Liver (tissue), 3 donors: Measurements from ENCODE around the gene CIB1.

Experiments
- JUND ChIP-seq, 2 donors: IDR thresholded peaks; 2 replicates each; pipeline ENCODE4 v1.6.1; 2016; ENCODE audit warnings: antibody characterized with exemption in 2 of 2
- RAD21 ChIP-seq, 2 donors: IDR thresholded peaks; 2 replicates each; pipeline ENCODE4 v1.6.1; 2016; ENCODE audit warnings: antibody characterized with exemption in 2 of 2, mild to moderate bottlenecking in 2 of 2
- TAF1 ChIP-seq: conservative IDR thresholded peaks from 2 replicates; pipeline ENCODE4 v1.6.1; 2016; ENCODE audit warnings: antibody characterized with exemption, mild to moderate bottlenecking
- YY1 ChIP-seq: IDR thresholded peaks from 2 replicates; pipeline ENCODE4 v1.6.1; 2016; ENCODE audit warnings: antibody characterized with exemption, mild to moderate bottlenecking
- TF ChIP-seq, protein P1 (sequence below): fragments of 150-350 bp; IDR thresholded peaks from 2 replicates; pipeline ENCODE4 v1.5.1; 2017; ENCODE audit warnings: improper control_type of control experiment, low read depth, low read length; ENCODE audit not compliant: missing input control
- TF ChIP-seq, protein P2 (sequence below): IDR thresholded peaks from 2 replicates; pipeline ENCODE4 v1.6.1; 2016; ENCODE audit warnings: antibody characterized with exemption
- TF ChIP-seq, protein P3 (sequence below): IDR thresholded peaks from 2 replicates; pipeline ENCODE4 v1.6.1; 2016; ENCODE audit warnings: antibody characterized with exemption
- donor health status: healthy.
- donor health status: healthy.

DNA sequence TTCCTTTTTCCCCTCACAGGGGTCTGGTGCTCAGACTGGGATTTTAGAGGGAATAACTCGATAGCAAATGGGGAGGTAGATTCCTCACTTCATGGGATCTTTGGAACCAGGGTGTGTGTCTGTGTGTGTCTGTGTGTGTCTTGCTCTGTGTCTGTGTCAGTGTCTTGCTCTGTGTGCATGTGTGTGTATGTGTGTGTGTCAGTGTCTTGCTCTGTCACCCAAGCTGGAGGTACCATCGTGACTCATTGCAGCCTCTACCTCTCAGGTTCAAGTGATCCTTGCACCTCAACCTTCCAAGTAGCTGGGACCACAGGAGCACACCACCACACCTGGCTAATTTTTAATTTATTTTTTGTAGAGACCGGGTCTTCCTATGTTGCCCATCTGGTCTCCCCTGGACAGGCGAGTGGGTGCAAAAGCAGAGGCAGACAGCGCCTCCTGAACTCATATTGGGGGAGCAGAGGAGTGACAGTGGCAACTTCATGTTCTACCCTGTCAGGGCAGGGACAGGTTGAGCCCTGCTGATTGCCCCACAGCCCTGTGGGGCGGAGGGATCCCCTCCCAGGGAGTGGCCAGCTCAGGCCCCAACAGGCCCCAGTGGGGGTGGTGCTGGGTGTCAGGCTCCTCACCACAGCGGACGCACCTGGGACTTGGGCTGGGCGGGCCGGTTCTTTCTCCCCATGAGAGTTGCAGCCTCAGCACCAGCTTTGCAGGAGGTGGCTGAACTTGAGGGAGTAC, 43.0 kb downstream of the CIB1 start:
- TF ChIP-seq, protein P1, sequence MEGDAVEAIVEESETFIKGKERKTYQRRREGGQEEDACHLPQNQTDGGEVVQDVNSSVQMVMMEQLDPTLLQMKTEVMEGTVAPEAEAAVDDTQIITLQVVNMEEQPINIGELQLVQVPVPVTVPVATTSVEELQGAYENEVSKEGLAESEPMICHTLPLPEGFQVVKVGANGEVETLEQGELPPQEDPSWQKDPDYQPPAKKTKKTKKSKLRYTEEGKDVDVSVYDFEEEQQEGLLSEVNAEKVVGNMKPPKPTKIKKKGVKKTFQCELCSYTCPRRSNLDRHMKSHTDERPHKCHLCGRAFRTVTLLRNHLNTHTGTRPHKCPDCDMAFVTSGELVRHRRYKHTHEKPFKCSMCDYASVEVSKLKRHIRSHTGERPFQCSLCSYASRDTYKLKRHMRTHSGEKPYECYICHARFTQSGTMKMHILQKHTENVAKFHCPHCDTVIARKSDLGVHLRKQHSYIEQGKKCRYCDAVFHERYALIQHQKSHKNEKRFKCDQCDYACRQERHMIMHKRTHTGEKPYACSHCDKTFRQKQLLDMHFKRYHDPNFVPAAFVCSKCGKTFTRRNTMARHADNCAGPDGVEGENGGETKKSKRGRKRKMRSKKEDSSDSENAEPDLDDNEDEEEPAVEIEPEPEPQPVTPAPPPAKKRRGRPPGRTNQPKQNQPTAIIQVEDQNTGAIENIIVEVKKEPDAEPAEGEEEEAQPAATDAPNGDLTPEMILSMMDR: no peak
- TF ChIP-seq, protein P2, sequence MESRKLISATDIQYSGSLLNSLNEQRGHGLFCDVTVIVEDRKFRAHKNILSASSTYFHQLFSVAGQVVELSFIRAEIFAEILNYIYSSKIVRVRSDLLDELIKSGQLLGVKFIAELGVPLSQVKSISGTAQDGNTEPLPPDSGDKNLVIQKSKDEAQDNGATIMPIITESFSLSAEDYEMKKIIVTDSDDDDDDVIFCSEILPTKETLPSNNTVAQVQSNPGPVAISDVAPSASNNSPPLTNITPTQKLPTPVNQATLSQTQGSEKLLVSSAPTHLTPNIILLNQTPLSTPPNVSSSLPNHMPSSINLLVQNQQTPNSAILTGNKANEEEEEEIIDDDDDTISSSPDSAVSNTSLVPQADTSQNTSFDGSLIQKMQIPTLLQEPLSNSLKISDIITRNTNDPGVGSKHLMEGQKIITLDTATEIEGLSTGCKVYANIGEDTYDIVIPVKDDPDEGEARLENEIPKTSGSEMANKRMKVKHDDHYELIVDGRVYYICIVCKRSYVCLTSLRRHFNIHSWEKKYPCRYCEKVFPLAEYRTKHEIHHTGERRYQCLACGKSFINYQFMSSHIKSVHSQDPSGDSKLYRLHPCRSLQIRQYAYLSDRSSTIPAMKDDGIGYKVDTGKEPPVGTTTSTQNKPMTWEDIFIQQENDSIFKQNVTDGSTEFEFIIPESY: no peak
- TF ChIP-seq, protein P3, sequence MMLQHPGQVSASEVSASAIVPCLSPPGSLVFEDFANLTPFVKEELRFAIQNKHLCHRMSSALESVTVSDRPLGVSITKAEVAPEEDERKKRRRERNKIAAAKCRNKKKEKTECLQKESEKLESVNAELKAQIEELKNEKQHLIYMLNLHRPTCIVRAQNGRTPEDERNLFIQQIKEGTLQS: no peak
- TF ChIP-seq YY1: no peak
- TF ChIP-seq TAF1: no peak
- TF ChIP-seq RAD21 (IDR thresholded peaks at IDR 0.05): no peak
- no peak for TF ChIP-seq JUND (IDR thresholded peaks at IDR 0.05)
